Peyer's patch (tissue), 4 donors: Measurements from ENCODE around the gene HADH.

Experiments used
- POLR2A ChIP-seq, 2 donors: fragments of 450-650 bp; IDR thresholded peaks; one replicate each; pipeline ENCODE4 v1.5.1; 2017; ENCODE audit warnings: antibody characterized with exemption in 2 of 2, mild to moderate bottlenecking in 2 of 2, moderate library complexity in 2 of 2
- TF ChIP-seq, protein P1 (sequence below), 6 experiments: fragments of 450-650 bp in 4 of 6; fragments of 200-600 bp in 2 of 6; sonication (generic) in 1 of 6; IDR thresholded peaks; one replicate each; pipeline ENCODE4 v1.5.1; 2017 to 2019; ENCODE audit warnings: antibody characterized with exemption in 6 of 6, mild to moderate bottlenecking in 3 of 6, moderate library complexity in 1 of 6

DNA sequence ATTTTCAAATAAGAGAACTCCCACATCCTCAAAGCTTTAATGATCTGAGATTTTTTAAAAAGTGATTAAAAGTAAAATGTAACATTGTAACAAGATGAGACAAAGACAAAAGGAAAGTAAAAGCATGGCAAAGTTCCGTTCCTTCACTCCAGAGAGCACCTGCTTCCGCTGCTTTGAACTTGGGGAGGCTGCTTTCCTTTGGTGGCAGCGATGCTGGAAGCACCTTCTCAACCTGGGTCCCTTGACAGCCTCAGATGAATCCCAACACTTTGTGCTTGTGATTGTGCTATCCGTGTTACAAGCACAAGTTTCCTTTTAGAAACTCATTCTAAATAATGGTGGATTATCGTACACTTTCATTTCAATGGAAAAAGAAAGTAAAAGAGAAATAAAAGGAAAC lies 59.7 kb downstream of the HADH start:
- TF ChIP-seq, protein P1, sequence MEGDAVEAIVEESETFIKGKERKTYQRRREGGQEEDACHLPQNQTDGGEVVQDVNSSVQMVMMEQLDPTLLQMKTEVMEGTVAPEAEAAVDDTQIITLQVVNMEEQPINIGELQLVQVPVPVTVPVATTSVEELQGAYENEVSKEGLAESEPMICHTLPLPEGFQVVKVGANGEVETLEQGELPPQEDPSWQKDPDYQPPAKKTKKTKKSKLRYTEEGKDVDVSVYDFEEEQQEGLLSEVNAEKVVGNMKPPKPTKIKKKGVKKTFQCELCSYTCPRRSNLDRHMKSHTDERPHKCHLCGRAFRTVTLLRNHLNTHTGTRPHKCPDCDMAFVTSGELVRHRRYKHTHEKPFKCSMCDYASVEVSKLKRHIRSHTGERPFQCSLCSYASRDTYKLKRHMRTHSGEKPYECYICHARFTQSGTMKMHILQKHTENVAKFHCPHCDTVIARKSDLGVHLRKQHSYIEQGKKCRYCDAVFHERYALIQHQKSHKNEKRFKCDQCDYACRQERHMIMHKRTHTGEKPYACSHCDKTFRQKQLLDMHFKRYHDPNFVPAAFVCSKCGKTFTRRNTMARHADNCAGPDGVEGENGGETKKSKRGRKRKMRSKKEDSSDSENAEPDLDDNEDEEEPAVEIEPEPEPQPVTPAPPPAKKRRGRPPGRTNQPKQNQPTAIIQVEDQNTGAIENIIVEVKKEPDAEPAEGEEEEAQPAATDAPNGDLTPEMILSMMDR (IDR thresholded peaks at IDR 0.05): no peak
- TF ChIP-seq POLR2A (IDR thresholded peaks at IDR 0.05): no peak
